WTC11 (cell line): ENCODE data around the gene EPHA6. TPM values are rescaled to one million over a fixed set of nuclear protein-coding genes. Genes with fewer than 3 reads are reported as not detected.

Experiments used
- ATAC-seq: fragments of 200-7000 bp; cut with Tn5 transposase; 2 replicates; pipeline ENCODE4 v1.10.0; 2021; ENCODE audit warnings: mild to moderate bottlenecking, moderate library complexity
- CTCF ChIA-PET: fragments of 300-600 bp; sonication (Branson Sonifier 250); formaldehyde crosslinking; loops from one replicate; lab custom pipeline; 2021; ENCODE audit warnings: antibody characterized with exemption; lab: Charles Lee
- POLR2A ChIA-PET: fragments of 350-600 bp; sonication (Branson Sonifier 250); formaldehyde crosslinking; loops from one replicate; lab custom pipeline; 2021; ENCODE audit warnings: antibody characterized with exemption; lab: Charles Lee
- DNase-seq: peaks from one replicate; pipeline ENCODE4 v3.0.0; 2021; ENCODE audit warnings: low spot score
- H3K27ac Mint-ChIP-seq: 2 replicates; pipeline ENCODE4 v1.8.0; 2021; ENCODE audit warnings: mixed read lengths
- H3K27me3 Mint-ChIP-seq: 2 replicates; pipeline ENCODE4 v1.8.0; 2021; ENCODE audit warnings: low read depth, mild to moderate bottlenecking, moderate library complexity, mixed read lengths
- H3K36me3 Mint-ChIP-seq: 2 replicates; pipeline ENCODE4 v1.8.0; 2021; ENCODE audit warnings: mixed read lengths
- H3K4me1 Mint-ChIP-seq: 2 replicates; pipeline ENCODE4 v1.8.0; 2022; ENCODE audit warnings: mixed read lengths
- H3K4me3 Mint-ChIP-seq: 2 replicates; pipeline ENCODE4 v1.8.0; 2021; ENCODE audit warnings: mild to moderate bottlenecking, moderate library complexity, mixed read lengths
- H3K9me3 Mint-ChIP-seq: 2 replicates; pipeline ENCODE4 v1.8.0; 2021; ENCODE audit warnings: mixed read lengths
- ARID4B ChIP-seq: sonication (generic); formaldehyde crosslinking; IDR thresholded peaks from 2 replicates; pipeline ENCODE4 v1.8.0; 2023; ENCODE audit warnings: missing genetic modification reagents, mild to moderate bottlenecking, borderline replicate concordance
- ATF1 ChIP-seq: sonication (generic); formaldehyde crosslinking; IDR thresholded peaks from 2 replicates; pipeline ENCODE4 v1.8.1; 2023; ENCODE audit warnings: mild to moderate bottlenecking, moderate library complexity, missing genetic modification reagents
- ATF2 ChIP-seq: sonication (generic); formaldehyde crosslinking; IDR thresholded peaks from 2 replicates; pipeline ENCODE4 v1.8.1; 2022; ENCODE audit warnings: low read depth, missing genetic modification reagents, borderline replicate concordance
- CBFB ChIP-seq: sonication (generic); formaldehyde crosslinking; IDR thresholded peaks from 2 replicates; pipeline ENCODE4 v1.8.1; 2022; ENCODE audit warnings: mild to moderate bottlenecking, low read depth, missing genetic modification reagents
- CREM ChIP-seq: sonication (generic); formaldehyde crosslinking; IDR thresholded peaks from 2 replicates; pipeline ENCODE4 v1.8.1; 2022; ENCODE audit warnings: mild to moderate bottlenecking, missing genetic modification reagents, moderate library complexity
- E2F5 ChIP-seq: sonication (generic); formaldehyde crosslinking; IDR thresholded peaks from 2 replicates; pipeline ENCODE4 v1.8.1; 2022; ENCODE audit warnings: mild to moderate bottlenecking, moderate library complexity, missing genetic modification reagents
- ELF4 ChIP-seq: sonication (generic); formaldehyde crosslinking; IDR thresholded peaks from 2 replicates; pipeline ENCODE4 v1.8.1; 2022; ENCODE audit warnings: low read depth, mild to moderate bottlenecking, moderate library complexity, missing genetic modification reagents
- ETV6 ChIP-seq: sonication (generic); formaldehyde crosslinking; IDR thresholded peaks from 2 replicates; pipeline ENCODE4 v1.8.1; 2022; ENCODE audit warnings: mild to moderate bottlenecking, missing genetic modification reagents
- FOXK1 ChIP-seq: sonication (generic); formaldehyde crosslinking; IDR thresholded peaks from 2 replicates; pipeline ENCODE4 v1.8.0; 2022; ENCODE audit warnings: mild to moderate bottlenecking, moderate library complexity, missing genetic modification reagents
- GTF2I ChIP-seq: fragments of 250-450 bp; sonication (Bioruptor Pico); conservative IDR thresholded peaks from 2 replicates; pipeline ENCODE4 v1.4.0; 2021; ENCODE audit warnings: mild to moderate bottlenecking
- JAZF1 ChIP-seq: fragments of 250-450 bp; sonication (Bioruptor Pico); IDR thresholded peaks from 2 replicates; pipeline ENCODE4 v1.9.0; 2021; ENCODE audit warnings: moderate library complexity, mild to moderate bottlenecking, inconsistent platforms
- MAX ChIP-seq: sonication (generic); formaldehyde crosslinking; IDR thresholded peaks from 2 replicates; pipeline ENCODE4 v1.8.0; 2022; ENCODE audit warnings: mild to moderate bottlenecking, missing genetic modification reagents
- MYBL2 ChIP-seq: sonication (generic); formaldehyde crosslinking; IDR thresholded peaks from 2 replicates; pipeline ENCODE4 v1.8.1; 2023; ENCODE audit warnings: mild to moderate bottlenecking, moderate library complexity, missing genetic modification reagents
- NR2C2 ChIP-seq: sonication (generic); formaldehyde crosslinking; IDR thresholded peaks from 2 replicates; pipeline ENCODE4 v1.8.0; 2022; ENCODE audit warnings: mild to moderate bottlenecking, missing genetic modification reagents
- PRDM15 ChIP-seq: sonication (generic); formaldehyde crosslinking; IDR thresholded peaks from 2 replicates; pipeline ENCODE4 v1.8.0; 2022; ENCODE audit warnings: missing genetic modification reagents
- SMAD4 ChIP-seq: sonication (generic); formaldehyde crosslinking; IDR thresholded peaks from 2 replicates; pipeline ENCODE4 v1.8.0; 2022; ENCODE audit warnings: mild to moderate bottlenecking, missing genetic modification reagents
- SP1 ChIP-seq: sonication (generic); formaldehyde crosslinking; conservative IDR thresholded peaks from 2 replicates; pipeline ENCODE4 v1.8.1; 2022; ENCODE audit warnings: missing genetic modification reagents
- TP53 ChIP-seq: sonication (generic); formaldehyde crosslinking; IDR thresholded peaks from 2 replicates; pipeline ENCODE4 v1.8.1; 2023; ENCODE audit warnings: mild to moderate bottlenecking, missing genetic modification reagents
- USF2 ChIP-seq: sonication (generic); formaldehyde crosslinking; IDR thresholded peaks from 2 replicates; pipeline ENCODE4 v1.8.1; 2023; ENCODE audit warnings: mild to moderate bottlenecking, missing genetic modification reagents, moderate library complexity
- ZNF232 ChIP-seq: sonication (generic); formaldehyde crosslinking; IDR thresholded peaks from 2 replicates; pipeline ENCODE4 v1.8.0; 2022; ENCODE audit warnings: mild to moderate bottlenecking, missing genetic modification reagents
- ZNF263 ChIP-seq: sonication (generic); formaldehyde crosslinking; IDR thresholded peaks from 2 replicates; pipeline ENCODE4 v1.8.1; 2022; ENCODE audit warnings: low read depth, mild to moderate bottlenecking, moderate library complexity, missing genetic modification reagents
- ZNF423 ChIP-seq: fragments of 250-450 bp; sonication (Bioruptor Pico); IDR thresholded peaks from 2 replicates; pipeline ENCODE4 v2.1.2; 2022; ENCODE audit warnings: mild to moderate bottlenecking, moderate library complexity
- total RNA-seq: library from RNA; stranded (reverse); gene quantifications from 3 replicates; pipeline ENCODE4 v1.2.3, GENCODE V29; 2021

The EPHA6 gene
- total RNA-seq, 1 experiment from 2014 or later, result 2.1 TPM

GRCh38 chr3:96959901-96960641, 145.7 kb downstream of the EPHA6 start (continued):
- TF ChIP-seq CREM (CRISPR knock-in tag), result no peak
- TF ChIP-seq SP1 (CRISPR knock-in tag), result no peak
- no peak for TF ChIP-seq ETV6 (CRISPR knock-in tag)
- no peak for TF ChIP-seq FOXK1 (CRISPR knock-in tag)
- no peak for TF ChIP-seq ZNF232 (CRISPR knock-in tag)
- no peak for TF ChIP-seq CBFB (CRISPR knock-in tag)
- TF ChIP-seq E2F5 (CRISPR knock-in tag), result no peak

- ATAC-seq (no peak), DNase-seq (no peak)
- Mint-ChIP-seq H3K27me3 (no peaks in the 10 kb centered on the region), H3K36me3 (no peaks in the 10 kb centered on the region), H3K9me3 (no peaks in the 10 kb centered on the region), H3K4me1 (peaks cover 7% of the 10 kb centered on the region), H3K27ac (no peak overlapping the region), H3K4me3 (no peak overlapping the region)
- POLR2A ChIA-PET, result no interaction called here
- CTCF ChIA-PET, result no interaction called here
- TF ChIP-seq ATF2 (CRISPR knock-in tag) (no peak), JAZF1 (CRISPR knock-in tag) (no peak), ARID4B (no peak), MAX (no peak), SMAD4 (CRISPR knock-in tag) (no peak), TP53 (CRISPR knock-in tag) (no peak), MYBL2 (no peak), GTF2I (CRISPR knock-in tag) (no peak), ZNF423 (CRISPR knock-in tag) (no peak), FOXK1 (CRISPR knock-in tag) (no peak), PRDM15 (CRISPR knock-in tag) (no peak), USF2 (CRISPR knock-in tag) (no peak), ELF4 (CRISPR knock-in tag) (no peak), NR2C2 (CRISPR knock-in tag) (no peak), ZNF263 (CRISPR knock-in tag) (no peak), ATF1 (CRISPR knock-in tag) (no peak)
These were observed 146.4 kb downstream of the EPHA6 start for GRCh38 chr3:96960661-96961330.
